A549 (cell line): ENCODE measurements around the gene PPIE.

Experiments
- CBX8 ChIP-seq: fragments of 200-600 bp; sonication (generic); IDR thresholded peaks from 2 replicates; pipeline ENCODE4 v1.6.1; 2016
- CEBPB ChIP-seq, 2 experiments: fragments of >200 bp in 1 of 2; sonication (Bioruptor Twin) in 1 of 2; formaldehyde crosslinking in 1 of 2; IDR thresholded peaks; 2 replicates each; pipeline ENCODE4 v1.6.1; 2012 to 2016
- E2F6 ChIP-seq: IDR thresholded peaks from 2 replicates; pipeline ENCODE4 v1.6.1; 2012; ENCODE audit warnings: low read depth, borderline replicate concordance
- ELK1 ChIP-seq: fragments of 150-350 bp; IDR thresholded peaks from 2 replicates; pipeline ENCODE4 v1.6.1; 2014; ENCODE audit warnings: low read depth, mild to moderate bottlenecking, low read length
- EP300 ChIP-seq, 2 experiments: fragments of >200 bp; sonication (Bioruptor Twin); formaldehyde crosslinking; IDR thresholded peaks; 2 replicates in 1 of 2; 3 replicates in 1 of 2; pipeline ENCODE4 v1.6.1; 2016 to 2017
- JUN ChIP-seq, 2 experiments: fragments of >200 bp; sonication (Bioruptor Twin); formaldehyde crosslinking; IDR thresholded peaks; 2 replicates in 1 of 2; 3 replicates in 1 of 2; pipeline ENCODE4 v1.6.1; 2016 to 2017
- MAX ChIP-seq: IDR thresholded peaks from 2 replicates; pipeline ENCODE4 v1.6.1; 2012
- MYC ChIP-seq: IDR thresholded peaks from 2 replicates; pipeline ENCODE4 v1.6.1; 2012; ENCODE audit warnings: mild to moderate bottlenecking, inconsistent platforms, low read length, improper control_type of control experiment, borderline replicate concordance
- NR3C1 ChIP-seq: fragments of >200 bp; sonication (Bioruptor Twin); formaldehyde crosslinking; IDR thresholded peaks from 3 replicates; pipeline ENCODE4 v1.6.1; 2017
- POLR2A ChIP-seq: IDR thresholded peaks from 2 replicates; pipeline ENCODE4 v1.6.1; 2012; ENCODE audit warnings: mild to moderate bottlenecking, low read length
- USF2 ChIP-seq: fragments of 450-650 bp; IDR thresholded peaks from 2 replicates; pipeline ENCODE4 v1.6.1; 2014; ENCODE audit warnings: antibody characterized with exemption
- TF ChIP-seq, protein P1 (sequence below): fragments of >200 bp; sonication (Bioruptor Twin); formaldehyde crosslinking; IDR thresholded peaks from 3 replicates; pipeline ENCODE4 v1.5.1; 2016
- TF ChIP-seq, protein P2 (sequence below): IDR thresholded peaks from 2 replicates; pipeline ENCODE4 v1.6.1; 2012
- TF ChIP-seq, protein P3 (sequence below): fragments of 200-600 bp; sonication (generic); IDR thresholded peaks from 2 replicates; pipeline ENCODE4 v1.6.1; 2016; ENCODE audit warnings: antibody characterized with exemption, mild to moderate bottlenecking, moderate library complexity

- TF ChIP-seq POLR2A (no peak), MYC (no peak), NR3C1 (no peak), CEBPB (IDR thresholded peaks at IDR 0.05) (no peak), EP300 (IDR thresholded peaks at IDR 0.05) (no peak), CBX8 (no peak), E2F6 (no peak), ELK1 (no peak), MAX (no peak), JUN (IDR thresholded peaks at IDR 0.05) (no peak), USF2 (no peak)
- TF ChIP-seq, protein P1, sequence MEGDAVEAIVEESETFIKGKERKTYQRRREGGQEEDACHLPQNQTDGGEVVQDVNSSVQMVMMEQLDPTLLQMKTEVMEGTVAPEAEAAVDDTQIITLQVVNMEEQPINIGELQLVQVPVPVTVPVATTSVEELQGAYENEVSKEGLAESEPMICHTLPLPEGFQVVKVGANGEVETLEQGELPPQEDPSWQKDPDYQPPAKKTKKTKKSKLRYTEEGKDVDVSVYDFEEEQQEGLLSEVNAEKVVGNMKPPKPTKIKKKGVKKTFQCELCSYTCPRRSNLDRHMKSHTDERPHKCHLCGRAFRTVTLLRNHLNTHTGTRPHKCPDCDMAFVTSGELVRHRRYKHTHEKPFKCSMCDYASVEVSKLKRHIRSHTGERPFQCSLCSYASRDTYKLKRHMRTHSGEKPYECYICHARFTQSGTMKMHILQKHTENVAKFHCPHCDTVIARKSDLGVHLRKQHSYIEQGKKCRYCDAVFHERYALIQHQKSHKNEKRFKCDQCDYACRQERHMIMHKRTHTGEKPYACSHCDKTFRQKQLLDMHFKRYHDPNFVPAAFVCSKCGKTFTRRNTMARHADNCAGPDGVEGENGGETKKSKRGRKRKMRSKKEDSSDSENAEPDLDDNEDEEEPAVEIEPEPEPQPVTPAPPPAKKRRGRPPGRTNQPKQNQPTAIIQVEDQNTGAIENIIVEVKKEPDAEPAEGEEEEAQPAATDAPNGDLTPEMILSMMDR: no peak
- TF ChIP-seq, protein P2, sequence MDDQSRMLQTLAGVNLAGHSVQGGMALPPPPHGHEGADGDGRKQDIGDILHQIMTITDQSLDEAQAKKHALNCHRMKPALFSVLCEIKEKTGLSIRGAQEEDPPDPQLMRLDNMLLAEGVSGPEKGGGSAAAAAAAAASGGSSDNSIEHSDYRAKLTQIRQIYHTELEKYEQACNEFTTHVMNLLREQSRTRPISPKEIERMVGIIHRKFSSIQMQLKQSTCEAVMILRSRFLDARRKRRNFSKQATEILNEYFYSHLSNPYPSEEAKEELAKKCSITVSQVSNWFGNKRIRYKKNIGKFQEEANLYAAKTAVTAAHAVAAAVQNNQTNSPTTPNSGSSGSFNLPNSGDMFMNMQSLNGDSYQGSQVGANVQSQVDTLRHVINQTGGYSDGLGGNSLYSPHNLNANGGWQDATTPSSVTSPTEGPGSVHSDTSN: no peak
- TF ChIP-seq, protein P3, sequence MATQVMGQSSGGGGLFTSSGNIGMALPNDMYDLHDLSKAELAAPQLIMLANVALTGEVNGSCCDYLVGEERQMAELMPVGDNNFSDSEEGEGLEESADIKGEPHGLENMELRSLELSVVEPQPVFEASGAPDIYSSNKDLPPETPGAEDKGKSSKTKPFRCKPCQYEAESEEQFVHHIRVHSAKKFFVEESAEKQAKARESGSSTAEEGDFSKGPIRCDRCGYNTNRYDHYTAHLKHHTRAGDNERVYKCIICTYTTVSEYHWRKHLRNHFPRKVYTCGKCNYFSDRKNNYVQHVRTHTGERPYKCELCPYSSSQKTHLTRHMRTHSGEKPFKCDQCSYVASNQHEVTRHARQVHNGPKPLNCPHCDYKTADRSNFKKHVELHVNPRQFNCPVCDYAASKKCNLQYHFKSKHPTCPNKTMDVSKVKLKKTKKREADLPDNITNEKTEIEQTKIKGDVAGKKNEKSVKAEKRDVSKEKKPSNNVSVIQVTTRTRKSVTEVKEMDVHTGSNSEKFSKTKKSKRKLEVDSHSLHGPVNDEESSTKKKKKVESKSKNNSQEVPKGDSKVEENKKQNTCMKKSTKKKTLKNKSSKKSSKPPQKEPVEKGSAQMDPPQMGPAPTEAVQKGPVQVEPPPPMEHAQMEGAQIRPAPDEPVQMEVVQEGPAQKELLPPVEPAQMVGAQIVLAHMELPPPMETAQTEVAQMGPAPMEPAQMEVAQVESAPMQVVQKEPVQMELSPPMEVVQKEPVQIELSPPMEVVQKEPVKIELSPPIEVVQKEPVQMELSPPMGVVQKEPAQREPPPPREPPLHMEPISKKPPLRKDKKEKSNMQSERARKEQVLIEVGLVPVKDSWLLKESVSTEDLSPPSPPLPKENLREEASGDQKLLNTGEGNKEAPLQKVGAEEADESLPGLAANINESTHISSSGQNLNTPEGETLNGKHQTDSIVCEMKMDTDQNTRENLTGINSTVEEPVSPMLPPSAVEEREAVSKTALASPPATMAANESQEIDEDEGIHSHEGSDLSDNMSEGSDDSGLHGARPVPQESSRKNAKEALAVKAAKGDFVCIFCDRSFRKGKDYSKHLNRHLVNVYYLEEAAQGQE: no peak
Measured at GRCh38 chr1:39727221-39727931, 11.3 kb upstream of the PPIE start.
